PC-9 (cell line): Measurements from ENCODE around the gene PPP1R37. TPM values are rescaled to one million over a fixed set of nuclear protein-coding genes. Genes with fewer than 3 reads are reported as not detected.
A peak's percentile ranks its signal among the peaks of the same experiment; 100 is the strongest.

ENCODE experiments used
- BruUV-seq: library from RNA; stranded (reverse); fragments of 400-500 nt; replicated peaks from 2 replicates; lab custom pipeline; 2021; lab: Mats Ljungman, UMichigan
- CTCF ChIA-PET: fragments of 300-600 bp; sonication (Branson Sonifier 250); formaldehyde crosslinking; loops from one replicate; lab custom pipeline; 2022; ENCODE audit warnings: antibody characterized with exemption; lab: Charles Lee
- POLR2A ChIA-PET: fragments of 300-600 bp; sonication (Branson Sonifier 250); formaldehyde crosslinking; loops from one replicate; lab custom pipeline; 2022; ENCODE audit warnings: antibody characterized with exemption; ENCODE audit not compliant: unreplicated experiment; lab: Charles Lee
- DNase-seq, 2 experiments: peaks; one replicate each; pipeline versions ENCODE4 v3.0.0 to v3.0.0-alpha.2; 2015 to 2022; ENCODE audit warnings: mixed read lengths in 1 of 2
- H2AFZ ChIP-seq: fragments of 200-600 bp; sonication (generic); 2 replicates; pipeline ENCODE4 v1.8.1; 2017; ENCODE audit warnings: antibody characterized with exemption
- H3F3A ChIP-seq: fragments of 200-600 bp; sonication (generic); 2 replicates; pipeline ENCODE4 v1.8.1; 2017; ENCODE audit warnings: antibody characterized with exemption, mild to moderate bottlenecking, low read depth; ENCODE audit not compliant: insufficient read depth
- H3K27ac ChIP-seq: fragments of 200-600 bp; sonication (generic); 2 replicates; pipeline ENCODE4 v1.6.1; 2016; ENCODE audit warnings: mixed run types
- H3K27me3 ChIP-seq: fragments of 200-600 bp; sonication (generic); 2 replicates; pipeline ENCODE4 v1.6.1; 2016; ENCODE audit warnings: low read depth, mixed run types; ENCODE audit not compliant: insufficient read depth
- H3K36me3 ChIP-seq: fragments of 200-600 bp; sonication (generic); 2 replicates; pipeline ENCODE4 v1.6.1; 2016; ENCODE audit warnings: low read depth, mixed run types
- H3K4me1 ChIP-seq: fragments of 200-600 bp; sonication (generic); replicated peaks from 2 replicates; pipeline ENCODE4 v1.6.1; 2016; ENCODE audit warnings: mixed run types; ENCODE audit not compliant: insufficient read depth
- H3K4me2 ChIP-seq: fragments of 200-600 bp; sonication (generic); 2 replicates; pipeline ENCODE4 v1.6.1; 2017; ENCODE audit warnings: mixed run types
- H3K4me3 ChIP-seq: fragments of 200-600 bp; sonication (generic); 2 replicates; pipeline ENCODE4 v1.6.1; 2016; ENCODE audit warnings: mixed run types
- H3K79me2 ChIP-seq: fragments of 200-600 bp; sonication (generic); 2 replicates; pipeline ENCODE4 v1.6.1; 2017; ENCODE audit warnings: low read depth, mixed run types
- H3K9me2 ChIP-seq: fragments of 200-600 bp; sonication (generic); 2 replicates; pipeline ENCODE4 v1.8.1; 2017; ENCODE audit warnings: mild to moderate bottlenecking; ENCODE audit not compliant: insufficient read depth
- H3K9me3 ChIP-seq: fragments of 200-600 bp; sonication (generic); 2 replicates; pipeline ENCODE4 v1.8.1; 2016; ENCODE audit warnings: low read depth; ENCODE audit not compliant: insufficient read depth
- H4K20me1 ChIP-seq: fragments of 200-600 bp; sonication (generic); 2 replicates; pipeline ENCODE4 v1.8.1; 2017; ENCODE audit not compliant: insufficient read depth
- CTCF ChIP-seq: fragments of 200-600 bp; sonication (generic); conservative IDR thresholded peaks from 2 replicates; pipeline ENCODE4 v1.6.1; 2017; ENCODE audit warnings: mixed run types, antibody characterized with exemption, mild to moderate bottlenecking, moderate library complexity
- EZH2 ChIP-seq: fragments of 200-600 bp; sonication (generic); IDR thresholded peaks from 2 replicates; pipeline ENCODE4 v1.8.0; 2017; ENCODE audit warnings: antibody characterized with exemption, low read depth
- intact Hi-C: fragments of 100-400 bp; cut with micrococcal nuclease; formaldehyde crosslinking; loops from one replicate; pipeline ENCODE4 v1.10.0; 2022; ENCODE audit not compliant: unreplicated experiment
- total RNA-seq: library from RNA; stranded (reverse); gene quantifications from 2 replicates; pipeline ENCODE4 v1.2.3, GENCODE V29; 2021

The PPP1R37 gene
- total RNA-seq, 1 experiment from 2014 or later: 41.1 TPM

DNA sequence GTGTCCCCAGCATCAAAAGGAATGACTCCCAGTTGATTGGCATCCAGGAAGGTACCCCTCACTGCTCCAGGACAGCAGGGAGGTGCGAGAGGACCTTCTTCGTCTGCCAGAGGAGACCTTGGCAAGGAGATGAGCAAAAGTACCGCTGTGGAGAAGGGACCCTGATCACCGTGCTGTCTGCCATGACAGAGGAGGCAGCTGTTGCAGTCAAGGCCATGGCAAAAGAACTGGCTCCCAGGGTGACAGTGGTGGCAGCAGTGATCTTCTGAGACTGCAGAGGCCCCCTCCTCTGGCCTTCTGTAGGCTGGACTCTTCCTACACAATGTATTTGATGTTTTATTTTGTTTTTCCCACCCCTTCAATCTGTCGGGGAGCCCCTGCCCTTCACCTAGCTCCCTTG lies 35.8 kb downstream of the PPP1R37 start:
- no TSS peak for BruUV-seq
- POLR2A ChIA-PET: no interaction called here
- no peak overlapping the region for H3K4me3 ChIP-seq
- no peak overlapping the region for H2AFZ ChIP-seq
- no peak for DNase-seq
- no peaks in the 10 kb centered on the region for H3K9me2 ChIP-seq
- no peaks in the 10 kb centered on the region for H3K36me3 ChIP-seq
- TF ChIP-seq EZH2: no peak
- no peak for TF ChIP-seq CTCF
- peaks cover 64% of the 10 kb centered on the region for H4K20me1 ChIP-seq
- H3K4me2 ChIP-seq: no peak overlapping the region
- H3K27ac ChIP-seq: no peak overlapping the region
- peaks cover 12% of the 10 kb centered on the region for H3K4me1 ChIP-seq
- H3K9me3 ChIP-seq: no peaks in the 10 kb centered on the region
- peaks cover 68% of the 10 kb centered on the region for H3K79me2 ChIP-seq
- no peaks in the 10 kb centered on the region for H3K27me3 ChIP-seq
- H3F3A ChIP-seq: peaks cover 20% of the 10 kb centered on the region
- CTCF ChIA-PET: no interaction called here
- intact Hi-C loops: no loop called here

DNA sequence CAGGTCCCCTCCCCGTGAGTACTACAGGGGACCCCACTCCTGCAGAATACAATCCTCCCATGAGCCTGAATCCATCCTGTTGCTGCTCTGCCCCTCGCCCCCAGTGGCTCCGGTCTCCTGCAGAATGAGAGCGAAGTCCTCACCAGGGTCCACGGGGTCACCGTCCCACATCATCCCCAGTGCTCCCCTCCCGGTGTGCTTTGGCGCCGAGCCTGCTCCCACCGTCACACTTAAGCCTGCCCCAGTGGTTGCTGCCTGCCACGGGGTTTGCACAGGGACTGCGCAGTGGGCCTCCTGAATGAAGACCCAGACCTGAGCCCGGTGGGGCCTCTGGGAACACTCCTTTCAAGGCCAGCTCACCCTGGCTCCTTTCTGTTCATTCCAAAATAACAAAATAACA lies 37.3 kb downstream of the PPP1R37 start:
- intact Hi-C loops: no loop called here

DNA sequence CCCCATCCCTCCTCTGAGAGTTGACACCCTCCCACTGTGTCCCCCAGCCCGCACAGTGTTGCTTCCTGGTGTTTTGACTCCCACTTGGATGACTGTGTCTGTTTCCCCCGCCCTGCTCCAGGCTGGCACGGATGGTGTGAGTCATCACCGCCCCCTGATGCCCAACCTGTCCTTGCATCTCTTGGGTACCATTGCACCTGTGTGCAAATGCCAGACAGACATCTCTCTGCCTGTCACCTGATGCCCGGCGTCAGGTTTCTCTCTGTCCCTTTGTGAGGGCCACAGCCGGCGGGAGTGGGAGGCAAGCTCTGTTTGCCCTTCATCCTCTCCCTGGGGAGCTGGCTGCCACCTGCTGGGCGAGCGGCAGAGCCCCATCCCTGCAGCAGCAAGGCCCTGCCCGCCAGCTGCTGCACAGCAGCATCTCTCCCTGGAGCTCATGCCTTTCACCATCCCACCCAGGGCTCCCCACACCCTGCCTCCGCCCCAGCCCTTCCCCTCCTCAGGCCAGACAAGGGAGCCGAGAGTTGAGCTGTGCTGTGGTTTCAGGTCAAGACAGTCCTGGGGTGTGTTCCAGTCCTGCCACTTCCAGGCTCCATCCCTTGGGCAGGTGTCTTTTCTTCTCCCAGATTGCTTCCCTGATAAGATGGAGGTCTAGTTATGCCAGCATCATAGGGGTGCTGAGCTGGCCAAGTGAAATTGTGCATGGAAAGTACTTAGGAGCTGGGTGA lies 38.1 kb downstream of the PPP1R37 start:
- BruUV-seq: no TSS peak
- TF ChIP-seq EZH2: no peak
- peak; percentile 56 for TF ChIP-seq CTCF
- Histone ChIP-seq H3K36me3 (no peaks in the 10 kb centered on the region), H3K27me3 (no peaks in the 10 kb centered on the region), H3K4me1 (no peaks in the 10 kb centered on the region), H2AFZ (no peak overlapping the region), H3F3A (0 out of 2 replicates have a peak, but pooled peaks cover 7% of the 10 kb centered on the region), H3K9me2 (no peaks in the 10 kb centered on the region), H3K4me3 (no peak overlapping the region), H3K79me2 (peaks cover 51% of the 10 kb centered on the region), H3K4me2 (no peak overlapping the region), H3K27ac (no peak overlapping the region), H4K20me1 (peaks cover 62% of the 10 kb centered on the region), H3K9me3 (no peaks in the 10 kb centered on the region)
- ChIA-PET CTCF (no interaction called here), POLR2A (interaction anchor here (0.6 to 0.7 kb wide), 3 partner anchors 28 to 70 kb away, joined by 3 to 4 read pairs (median 4); no protein-coding TSS in a partner anchor)
- intact Hi-C loops: no loop called here
- peak; percentile 61 to 64 for DNase-seq

More for the DNA sequence above, 37.3 kb downstream of the PPP1R37 start:
- TF ChIP-seq CTCF (no peak), EZH2 (no peak)
- no peaks in the 10 kb centered on the region for H3K27me3 ChIP-seq
- peaks cover 59% of the 10 kb centered on the region for H3K79me2 ChIP-seq
- no peaks in the 10 kb centered on the region for H3K9me3 ChIP-seq
- no peaks in the 10 kb centered on the region for H3K4me1 ChIP-seq
- H2AFZ ChIP-seq: no peak overlapping the region
- no peak overlapping the region for H3K27ac ChIP-seq
- ChIA-PET POLR2A (no interaction called here), CTCF (no interaction called here)
- no TSS peak for BruUV-seq
- no peak overlapping the region for H3K4me2 ChIP-seq
- H3K4me3 ChIP-seq: no peak overlapping the region
- H3K36me3 ChIP-seq: no peaks in the 10 kb centered on the region
- no peak for DNase-seq
- H3K9me2 ChIP-seq: no peaks in the 10 kb centered on the region
- peaks cover 7% of the 10 kb centered on the region; the same call in 1 of the 2 replicates for H3F3A ChIP-seq
- H4K20me1 ChIP-seq: peaks cover 63% of the 10 kb centered on the region
